GM19455 (cell line): ENCODE results near the gene SYK.
A peak's percentile ranks its signal among the peaks of the same experiment; 100 is the strongest.
"Not testable (repeated sequence)": the region's sequence is repeated elsewhere in the genome, so short reads cannot be mapped to it uniquely, and the experiment has no call there.

ENCODE experiments used
- ATAC-seq: cut with Tn5 transposase; IDR thresholded peaks from one replicate; pipeline ENCODE4 v1.9.1; 2021; ENCODE audit not compliant: unreplicated experiment

The SYK gene

GRCh38 chr9:90872835-90873294 is 71.2 kb downstream of the SYK start:
- ATAC-seq, result no peak

- ATAC-seq, result no peak
These were observed 71.8 kb downstream of the SYK start for GRCh38 chr9:90873422-90873821.

- ATAC-seq, result no peak
These were observed 72.6 kb downstream of the SYK start for GRCh38 chr9:90874194-90874593.

GRCh38 chr9:90878562-90878961 is 76.9 kb downstream of the SYK start:
- ATAC-seq, result no peak

- no peak for ATAC-seq
These were observed 78.4 kb downstream of the SYK start for GRCh38 chr9:90880066-90880465.

GRCh38 chr9:90880669-90881068 is 79.0 kb downstream of the SYK start:
- no peak for ATAC-seq

- peak; percentile 84 for ATAC-seq
These were observed 80.0 kb downstream of the SYK start for GRCh38 chr9:90881648-90882047.

- ATAC-seq, result no peak
These were observed 81.5 kb downstream of the SYK start for GRCh38 chr9:90882991-90883600.

- ATAC-seq, result no peak
These were observed 82.0 kb downstream of the SYK start for GRCh38 chr9:90883661-90884060.

- ATAC-seq, result no peak
These were observed 82.6 kb downstream of the SYK start for GRCh38 chr9:90884178-90884577.

- ATAC-seq, result not testable (repeated sequence)
These were observed 85.2 kb downstream of the SYK start for GRCh38 chr9:90886868-90887267.

- no peak for ATAC-seq
These were observed 87.3 kb downstream of the SYK start for GRCh38 chr9:90888941-90889340.

- ATAC-seq, result no peak
These were observed 88.7 kb downstream of the SYK start for GRCh38 chr9:90890146-90890810.

- ATAC-seq, result no peak
These were observed 89.9 kb downstream of the SYK start for GRCh38 chr9:90891308-90892040.

GRCh38 chr9:90892918-90893317 is 91.3 kb downstream of the SYK start:
- ATAC-seq, result no peak

GRCh38 chr9:90893706-90894105 is 92.1 kb downstream of the SYK start:
- no peak for ATAC-seq

GRCh38 chr9:90894986-90895687 is 93.5 kb downstream of the SYK start:
- no peak for ATAC-seq

GRCh38 chr9:90895786-90896185 is 94.2 kb downstream of the SYK start:
- no peak for ATAC-seq

GRCh38 chr9:90896231-90896630 is 94.6 kb downstream of the SYK start:
- no peak for ATAC-seq

GRCh38 chr9:90898228-90898627 is 96.6 kb downstream of the SYK start:
- no peak for ATAC-seq

- no peak for ATAC-seq
These were observed 97.7 kb downstream of the SYK start for GRCh38 chr9:90899287-90899686.

GRCh38 chr9:90900130-90900529 is 98.5 kb downstream of the SYK start:
- no peak for ATAC-seq
